H1 (cell line): ENCODE results near the gene RMDN2. TPM values are rescaled to one million over a fixed set of nuclear protein-coding genes. Genes with fewer than 3 reads are reported as not detected.
"Not testable (repeated sequence)": the region's sequence is repeated elsewhere in the genome, so short reads cannot be mapped to it uniquely, and the experiment has no call there.

ENCODE experiments used
- CTCF ChIA-PET: fragments of 300-600 bp; sonication (Branson Sonifier 250); formaldehyde crosslinking; loops from one replicate; lab custom pipeline; 2021; ENCODE audit not compliant: partially characterized antibody; lab: Charles Lee
- POLR2A ChIA-PET: fragments of 300-600 bp; sonication (Branson Sonifier 250); formaldehyde crosslinking; loops from one replicate; lab custom pipeline; 2021; ENCODE audit warnings: inconsistent platforms; ENCODE audit not compliant: partially characterized antibody; lab: Charles Lee
- DNase-seq, 2 experiments: peaks; one replicate each; pipeline versions ENCODE4 v3.0.0 to v3.0.0-alpha.2; 2010 to 2022; ENCODE audit warnings: low spot score in 2 of 2, low read depth in 1 of 2, mixed read lengths in 1 of 2
- FAIRE-seq: peaks from 2 replicates; lab custom pipeline; 2011; peaks lifted over from hg19 to GRCh38; lab: Jason Lieb, UNC
- H2AFZ ChIP-seq: 2 replicates; pipeline ENCODE4 v1.8.1; 2012; ENCODE audit warnings: low read length, inconsistent platforms
- H2AK5ac ChIP-seq: 2 replicates; pipeline ENCODE4 v1.6.1; 2013; ENCODE audit warnings: low read depth, low read length
- H2BK120ac ChIP-seq: replicated peaks from 2 replicates; pipeline ENCODE3; 2013; ENCODE audit warnings: low read depth, low read length, inconsistent platforms
- H2BK12ac ChIP-seq: 2 replicates; pipeline ENCODE4 v1.6.1; 2013; ENCODE audit warnings: low read depth, low read length
- H2BK15ac ChIP-seq: 2 replicates; pipeline ENCODE4 v1.6.1; 2013; ENCODE audit warnings: low read length
- H2BK20ac ChIP-seq: 2 replicates; pipeline ENCODE4 v1.6.1; 2013; ENCODE audit warnings: low read length
- H2BK5ac ChIP-seq: 2 replicates; pipeline ENCODE4 v1.6.1; 2013; ENCODE audit warnings: low read depth, low read length
- H3K14ac ChIP-seq: 2 replicates; pipeline ENCODE4 v1.6.1; 2013; ENCODE audit warnings: inconsistent platforms; ENCODE audit not compliant: insufficient read length
- H3K18ac ChIP-seq: 2 replicates; pipeline ENCODE4 v1.6.1; 2013; ENCODE audit warnings: low read length; ENCODE audit errors: extremely low read depth
- H3K23ac ChIP-seq: 2 replicates; pipeline ENCODE4 v1.6.1; 2013; ENCODE audit warnings: inconsistent platforms; ENCODE audit not compliant: insufficient read length
- H3K23me2 ChIP-seq: 2 replicates; pipeline ENCODE4 v1.6.1; 2013; ENCODE audit warnings: low read depth, low read length
- H3K27ac ChIP-seq: 2 replicates; pipeline ENCODE4 v1.6.1; 2011; ENCODE audit warnings: low read depth, low read length, inconsistent platforms
- H3K27me3 ChIP-seq, 4 experiments: replicated peaks in 1 of 4; 1 replicate in 1 of 4; 2 replicates in 3 of 4; pipeline versions ENCODE4 v1.6.1 to v1.8.1; 2011 to 2013; ENCODE audit warnings: low read length in 3 of 4, mild to moderate bottlenecking in 3 of 4, inconsistent platforms in 2 of 4, mixed read lengths in 2 of 4, moderate library complexity in 1 of 4; ENCODE audit not compliant: control insufficient read depth in 3 of 4, insufficient read depth in 3 of 4; ENCODE audit errors: extremely low read depth in 1 of 4
- H3K36me3 ChIP-seq, 4 experiments: 2 replicates each; pipeline versions ENCODE4 v1.6.1 to v1.8.1; 2011 to 2013; ENCODE audit warnings: mild to moderate bottlenecking in 4 of 4, low read length in 3 of 4, moderate library complexity in 2 of 4, control low read depth in 1 of 4, inconsistent platforms in 1 of 4; ENCODE audit not compliant: insufficient read depth in 4 of 4, control insufficient read depth in 2 of 4
- H3K4ac ChIP-seq: replicated peaks from 2 replicates; pipeline ENCODE3; 2013; ENCODE audit warnings: low read length, low read depth, mixed read lengths, inconsistent platforms; ENCODE audit not compliant: insufficient read length
- H3K4me1 ChIP-seq, 4 experiments: replicated peaks in 1 of 4; 1 replicate in 1 of 4; 2 replicates in 3 of 4; pipeline versions ENCODE4 v1.6.1 to v1.8.1; 2011 to 2013; ENCODE audit warnings: low read length in 3 of 4, inconsistent platforms in 2 of 4, mixed read lengths in 1 of 4; ENCODE audit not compliant: insufficient read depth in 4 of 4, control insufficient read depth in 3 of 4
- H3K4me2 ChIP-seq, 2 experiments: 2 replicates each; pipeline versions ENCODE4 v1.6.1 to v1.8.1; 2011 to 2013; ENCODE audit warnings: low read depth in 2 of 2, low read length in 2 of 2, control low read depth in 1 of 2, inconsistent platforms in 1 of 2, mild to moderate bottlenecking in 1 of 2; ENCODE audit not compliant: insufficient read depth in 1 of 2
- H3K4me3 ChIP-seq, 4 experiments: fragments of 200-600, 300-600 bp in 1 of 4; sonication (generic), shearing (Covaris generic), sonication (Bioruptor Twin) in 1 of 4; 2 replicates each; pipeline versions ENCODE4 v1.5.1 to v1.8.1; 2011 to 2016; ENCODE audit warnings: low read length in 4 of 4, low read depth in 3 of 4, control low read depth in 2 of 4, inconsistent platforms in 2 of 4, mild to moderate bottlenecking in 2 of 4, mixed read lengths in 1 of 4, moderate library complexity in 1 of 4; ENCODE audit not compliant: insufficient read depth in 2 of 4; ENCODE audit errors: extremely low read depth in 1 of 4
- H3K56ac ChIP-seq: replicated peaks from 2 replicates; pipeline ENCODE3; 2013; ENCODE audit warnings: low read depth, mild to moderate bottlenecking, mixed read lengths, low read length, inconsistent platforms; ENCODE audit not compliant: insufficient read length
- H3K79me1 ChIP-seq: 2 replicates; pipeline ENCODE4 v1.6.1; 2013; ENCODE audit warnings: low read depth, low read length, control low read depth
- H3K79me2 ChIP-seq, 2 experiments: 2 replicates each; pipeline versions ENCODE4 v1.6.1 to v1.8.1; 2012 to 2013; ENCODE audit warnings: low read length in 2 of 2, mild to moderate bottlenecking in 2 of 2, inconsistent platforms in 1 of 2; ENCODE audit not compliant: insufficient read depth in 2 of 2, control insufficient read depth in 1 of 2
- H3K9ac ChIP-seq, 4 experiments: replicated peaks in 1 of 4; 1 replicate in 1 of 4; 2 replicates in 3 of 4; pipeline versions ENCODE4 v1.6.1 to v1.8.1; 2011 to 2013; ENCODE audit warnings: low read depth in 3 of 4, low read length in 3 of 4, control low read depth in 2 of 4, mild to moderate bottlenecking in 2 of 4, moderate library complexity in 2 of 4, inconsistent platforms in 1 of 4; ENCODE audit errors: extremely low read depth in 1 of 4
- H3K9me3 ChIP-seq, 2 experiments: 2 replicates each; pipeline versions ENCODE4 v1.6.1 to v1.8.1; 2012 to 2013; ENCODE audit warnings: mild to moderate bottlenecking in 2 of 2, moderate library complexity in 2 of 2, control low read depth in 1 of 2, inconsistent platforms in 1 of 2, low read depth in 1 of 2, low read length in 1 of 2, mixed read lengths in 1 of 2; ENCODE audit not compliant: insufficient read depth in 2 of 2
- H4K20me1 ChIP-seq, 2 experiments: replicated peaks in 1 of 2; 2 replicates each; pipeline versions ENCODE3 to v1.8.1; 2011 to 2013; ENCODE audit warnings: inconsistent platforms in 2 of 2, low read length in 2 of 2, mild to moderate bottlenecking in 1 of 2; ENCODE audit not compliant: insufficient read depth in 2 of 2, control insufficient read depth in 1 of 2
- H4K5ac ChIP-seq: 2 replicates; pipeline ENCODE4 v1.6.1; 2013; ENCODE audit warnings: low read length, low read depth, mixed read lengths, inconsistent platforms; ENCODE audit not compliant: insufficient read length
- H4K8ac ChIP-seq: 2 replicates; pipeline ENCODE4 v1.8.0; 2013; ENCODE audit warnings: mild to moderate bottlenecking, moderate library complexity, low read length, inconsistent platforms; ENCODE audit not compliant: insufficient read depth; ENCODE audit errors: extremely low read depth
- H4K91ac ChIP-seq: replicated peaks from 2 replicates; pipeline ENCODE3; 2013; ENCODE audit warnings: low read length, mixed read lengths, inconsistent platforms; ENCODE audit not compliant: insufficient read length
- WGBS, 2 experiments: shearing (Covaris generic) in 1 of 2; methylation state at CpG; one replicate each; pipeline versions ENCODE4 v1.1.6 to v1.1.7; 2013 to 2015; ENCODE audit warnings: low lambda C conversion rate in 2 of 2, mixed read lengths in 2 of 2, inconsistent platforms in 1 of 2, low coverage in 1 of 2, missing lambda C conversion rate in 1 of 2; ENCODE audit not compliant: insufficient replicate concordance in 2 of 2, insufficient coverage in 1 of 2, insufficient read length in 1 of 2; ENCODE audit errors: extremely low coverage in 1 of 2, missing lambda C conversion rate in 1 of 2; 5-methylcytosine and 5-hydroxymethylcytosine counted together
- polyA plus RNA-seq, 7 experiments: library from polyadenylated mRNA; depleted of rRNA in 3 of 7; stranded (reverse) in 5 of 7; unstranded in 2 of 7; fragments of >200 nt in 5 of 7; fragments of 200-250 nt in 2 of 7; gene quantifications; 1 replicate in 5 of 7; 2 replicates in 1 of 7; 4 replicates in 1 of 7; pipeline versions ENCODE4 v1.2.1 to v1.2.3, GENCODE V29; 2011 to 2013; ENCODE audit warnings: missing spikeins in 2 of 7, mixed read lengths in 2 of 7
- total RNA-seq: library from RNA; stranded (reverse); fragmentation: NEBNext Ultra II Directional; extraction: Animal tissue kit (Norgen Biotek cat#: 25700); gene quantifications from 2 replicates; pipeline ENCODE4 v1.2.1, GENCODE V29; 2021

The RMDN2 gene
- total and polyA plus RNA-seq, 2 of the 8 experiments (the other 6 are each of a cell fraction or from before 2014, with no cell fraction given) = 0.53 to 3.0 TPM

- H3K27ac ChIP-seq, H2AK5ac ChIP-seq, FAIRE-seq, H3K4me1 ChIP-seq, H4K8ac ChIP-seq, H3K79me1 ChIP-seq, H2BK15ac ChIP-seq, H2BK12ac ChIP-seq, H2BK20ac ChIP-seq, H2BK120ac ChIP-seq, H3K79me2 ChIP-seq, H3K18ac ChIP-seq, H4K20me1 ChIP-seq, H3K4me3 ChIP-seq, H3K23me2 ChIP-seq, H3K56ac ChIP-seq, H3K27me3 ChIP-seq, H4K91ac ChIP-seq, H2AFZ ChIP-seq, H3K23ac ChIP-seq, DNase-seq, H3K9me3 ChIP-seq, H3K14ac ChIP-seq, H4K5ac ChIP-seq, POLR2A ChIA-PET, H3K9ac ChIP-seq, H3K36me3 ChIP-seq, H2BK5ac ChIP-seq, H3K4me2 ChIP-seq, H3K4ac ChIP-seq: not testable (repeated sequence)
- WGBS, 2 experiments = 100% methylated on average over 1 of the region's 1 CpG; no CpG with 5 or more reads in 1 of the 2 experiments
- CTCF ChIA-PET = interaction anchor here (1.7 kb wide), 1 partner anchor 10 kb away, joined by 4 read pairs; no protein-coding TSS in a partner anchor
These were observed 12.5 kb downstream of the RMDN2 start for GRCh38 chr2:37937568-37937967.

GRCh38 chr2:37941267-37941666 is 16.2 kb downstream of the RMDN2 start:
- H3K14ac ChIP-seq, H3K79me2 ChIP-seq, H3K27ac ChIP-seq, H3K4me2 ChIP-seq, POLR2A ChIA-PET, H4K5ac ChIP-seq, DNase-seq, H2BK12ac ChIP-seq, H2BK15ac ChIP-seq, H2BK20ac ChIP-seq, H4K20me1 ChIP-seq, H3K56ac ChIP-seq, H3K4me1 ChIP-seq, H3K9me3 ChIP-seq, H3K27me3 ChIP-seq, H3K23me2 ChIP-seq, H3K36me3 ChIP-seq, H2AFZ ChIP-seq, H2BK120ac ChIP-seq, H2AK5ac ChIP-seq, H3K4me3 ChIP-seq, FAIRE-seq, H3K18ac ChIP-seq, H4K91ac ChIP-seq, H2BK5ac ChIP-seq, CTCF ChIA-PET, H3K23ac ChIP-seq, H3K4ac ChIP-seq, H3K9ac ChIP-seq, H3K79me1 ChIP-seq, H4K8ac ChIP-seq: not testable (repeated sequence)
- 85% methylated on average over 8 of the region's 8 CpGs; no CpG with 5 or more reads in 1 of the 2 experiments for WGBS, 2 experiments
